CD4-positive, alpha-beta memory T cell (primary cell): ENCODE results near the gene HMGCS2. TPM values are rescaled to one million over a fixed set of nuclear protein-coding genes. Genes with fewer than 3 reads are reported as not detected.
"Not testable (repeated sequence)": the region's sequence is repeated elsewhere in the genome, so short reads cannot be mapped to it uniquely, and the experiment has no call there.

ENCODE experiments used
- CTCF ChIA-PET: fragments of 350-600 bp; sonication (Branson Sonifier 250); formaldehyde crosslinking; loops from one replicate; lab custom pipeline; 2021; ENCODE audit warnings: inconsistent platforms; ENCODE audit not compliant: partially characterized antibody; lab: Charles Lee
- POLR2A ChIA-PET: fragments of 350-600 bp; sonication (Branson Sonifier 250); formaldehyde crosslinking; loops from one replicate; lab custom pipeline; 2021; ENCODE audit not compliant: partially characterized antibody; lab: Charles Lee
- DNase-seq, 5 donors: peaks; one replicate each; pipeline versions ENCODE4 v3.0.0 to v3.0.0-alpha.2; 2020 to 2022; ENCODE audit warnings: mixed read lengths in 1 of 5
- H3K27ac ChIP-seq: one replicate; pipeline ENCODE4 v1.7.0; 2013; ENCODE audit warnings: low read depth, low read length
- H3K27me3 ChIP-seq: 2 replicates; pipeline ENCODE4 v1.7.0; 2013; ENCODE audit warnings: mild to moderate bottlenecking, low read length, moderate library complexity; ENCODE audit not compliant: insufficient read depth
- H3K36me3 ChIP-seq: 2 replicates; pipeline ENCODE4 v1.7.0; 2013; ENCODE audit warnings: mild to moderate bottlenecking, low read length, moderate library complexity; ENCODE audit not compliant: insufficient read depth
- H3K4me1 ChIP-seq: 2 replicates; pipeline ENCODE4 v1.7.0; 2013; ENCODE audit warnings: mild to moderate bottlenecking, low read length, moderate library complexity; ENCODE audit not compliant: insufficient read depth
- H3K4me3 ChIP-seq, 2 donors: one replicate each; pipeline ENCODE4 v1.7.0; 2013; ENCODE audit warnings: low read length in 2 of 2, mild to moderate bottlenecking in 1 of 2
- H3K9me3 ChIP-seq, 2 donors: one replicate each; pipeline ENCODE4 v1.7.0; 2013; ENCODE audit warnings: low read length in 2 of 2, control low read depth in 1 of 2; ENCODE audit not compliant: control insufficient read depth in 1 of 2
- H3K27ac Mint-ChIP-seq, 7 donors: one replicate each; pipeline ENCODE4 v1.8.0; 2020 to 2021; ENCODE audit warnings: mixed read lengths in 7 of 7, mild to moderate bottlenecking in 6 of 7, inconsistent platforms in 3 of 7, moderate library complexity in 3 of 7
- H3K27me3 Mint-ChIP-seq, 2 donors: one replicate each; pipeline ENCODE4 v1.8.0; 2020 to 2021; ENCODE audit warnings: mixed read lengths in 2 of 2
- H3K36me3 Mint-ChIP-seq, 2 donors: one replicate each; pipeline ENCODE4 v1.8.0; 2020 to 2021; ENCODE audit warnings: mixed read lengths in 2 of 2, inconsistent platforms in 1 of 2, mild to moderate bottlenecking in 1 of 2
- H3K4me1 Mint-ChIP-seq, 4 donors: one replicate each; pipeline ENCODE4 v1.8.0; 2020 to 2021; ENCODE audit warnings: mixed read lengths in 4 of 4, mild to moderate bottlenecking in 1 of 4
- H3K4me3 Mint-ChIP-seq, 8 donors: one replicate each; pipeline ENCODE4 v1.8.0; 2020 to 2021; ENCODE audit warnings: mixed read lengths in 8 of 8, mild to moderate bottlenecking in 7 of 8, moderate library complexity in 6 of 8, inconsistent platforms in 3 of 8
- H3K9me3 Mint-ChIP-seq, 8 donors: one replicate each; pipeline ENCODE4 v1.8.0; 2020 to 2021; ENCODE audit warnings: mixed read lengths in 8 of 8, mild to moderate bottlenecking in 5 of 8, inconsistent platforms in 3 of 8, moderate library complexity in 1 of 8
- intact Hi-C: fragments of 100-400 bp; cut with micrococcal nuclease; formaldehyde crosslinking; loops from one replicate; pipeline ENCODE4 v1.15.1; 2023
- polyA plus RNA-seq, 2 donors: library from polyadenylated mRNA; unstranded; fragments of 300-500 nt; fragmentation: Illumina TruSeq; gene quantifications; one replicate each; pipeline ENCODE4 v1.2.3, GENCODE V29; 2021
- total RNA-seq, 2 experiments: library from RNA; stranded (reverse); gene quantifications; one replicate each; pipeline ENCODE4 v1.2.3, GENCODE V29; 2021

The HMGCS2 gene
- total and polyA plus RNA-seq, 4 experiments from 2014 or later = not detected

DNA sequence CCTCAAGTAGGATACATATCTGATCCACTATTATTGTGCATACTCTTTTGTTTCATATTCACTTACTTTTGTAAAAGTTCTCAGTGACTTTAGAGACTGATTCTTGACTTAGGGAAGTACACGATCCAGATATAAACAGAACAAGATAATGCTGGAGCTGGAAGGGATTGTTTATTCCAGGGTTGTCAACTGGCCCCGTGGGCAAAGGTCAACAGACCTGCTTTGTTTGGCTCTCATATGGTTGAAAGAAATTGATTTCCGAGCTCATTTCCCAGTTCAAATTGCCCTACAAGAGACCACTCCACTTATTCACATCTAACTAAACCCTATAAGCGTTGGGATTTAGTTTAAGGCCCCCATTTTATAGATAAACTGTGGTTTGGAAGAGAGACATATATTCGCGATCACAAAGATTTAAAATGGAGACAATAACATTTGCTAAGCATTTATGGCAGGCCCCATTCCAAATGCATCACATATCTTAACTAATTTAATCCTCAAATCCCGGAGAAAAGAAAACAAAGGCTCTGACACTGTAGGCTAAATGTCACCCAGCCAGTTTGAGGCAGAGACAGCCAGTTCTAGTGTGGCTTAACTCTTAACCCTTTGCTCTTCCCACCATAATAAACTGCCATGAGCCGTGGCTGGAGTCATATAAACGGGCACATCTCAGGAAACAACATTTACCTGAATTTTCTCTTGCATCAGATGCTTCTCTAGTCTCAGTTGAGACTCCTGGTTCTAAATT lies 21.9 kb upstream of the HMGCS2 start:
- Histone ChIP-seq H3K36me3 (no peaks in the 10 kb centered on the region), H3K4me1 (no peaks in the 10 kb centered on the region), H3K27me3 (no peaks in the 10 kb centered on the region), H3K9me3 (no peaks in the 10 kb centered on the region), H3K4me3 (no peak overlapping the region), H3K27ac (no peak overlapping the region)
- DNase-seq = no peak
- Mint-ChIP-seq H3K9me3 (no peaks in the 10 kb centered on the region), H3K27me3 (peaks cover 3 to 6% of the 10 kb centered on the region in 2 donors), H3K36me3 (no peaks in the 10 kb centered on the region), H3K4me1 (no peaks in the 10 kb centered on the region), H3K27ac (no peak overlapping the region), H3K4me3 (no peak overlapping the region)
- POLR2A ChIA-PET = no interaction called here
- intact Hi-C loops = no loop called here
- CTCF ChIA-PET = no interaction called here

DNA sequence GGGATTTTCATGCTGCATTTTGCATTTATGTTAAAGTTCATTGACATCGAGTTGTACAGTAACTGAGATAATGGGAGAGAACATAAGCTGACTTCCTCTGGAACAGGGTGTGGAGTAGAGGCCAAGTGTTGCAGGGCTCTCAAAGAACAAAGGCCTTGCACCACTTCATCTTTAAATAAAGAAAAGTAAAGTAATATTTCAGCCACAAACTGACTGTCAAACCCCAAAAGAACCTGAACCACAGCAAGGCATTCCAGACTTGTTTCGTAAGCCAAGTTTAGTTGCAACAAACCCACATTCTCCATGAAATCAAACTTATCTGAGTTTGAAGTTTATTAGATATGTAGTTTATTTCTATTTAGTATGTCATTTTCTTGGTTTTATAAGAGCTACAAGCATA lies 19.1 kb upstream of the HMGCS2 start:
- Mint-ChIP-seq H3K27ac (no peak overlapping the region), H3K4me3 (no peak overlapping the region), H3K4me1 (no peaks in the 10 kb centered on the region), H3K36me3 (no peaks in the 10 kb centered on the region), H3K9me3 (no peaks in the 10 kb centered on the region), H3K27me3 (peaks cover 2 to 6% of the 10 kb centered on the region in 2 donors)
- H3K27me3 ChIP-seq = no peaks in the 10 kb centered on the region
- H3K9me3 ChIP-seq = no peaks in the 10 kb centered on the region
- ChIA-PET CTCF (no interaction called here), POLR2A (no interaction called here)
- H3K27ac ChIP-seq = no peak overlapping the region
- no peak for DNase-seq
- H3K36me3 ChIP-seq = no peaks in the 10 kb centered on the region
- no peaks in the 10 kb centered on the region for H3K4me1 ChIP-seq
- intact Hi-C loops = no loop called here
- H3K4me3 ChIP-seq = no peak overlapping the region

DNA sequence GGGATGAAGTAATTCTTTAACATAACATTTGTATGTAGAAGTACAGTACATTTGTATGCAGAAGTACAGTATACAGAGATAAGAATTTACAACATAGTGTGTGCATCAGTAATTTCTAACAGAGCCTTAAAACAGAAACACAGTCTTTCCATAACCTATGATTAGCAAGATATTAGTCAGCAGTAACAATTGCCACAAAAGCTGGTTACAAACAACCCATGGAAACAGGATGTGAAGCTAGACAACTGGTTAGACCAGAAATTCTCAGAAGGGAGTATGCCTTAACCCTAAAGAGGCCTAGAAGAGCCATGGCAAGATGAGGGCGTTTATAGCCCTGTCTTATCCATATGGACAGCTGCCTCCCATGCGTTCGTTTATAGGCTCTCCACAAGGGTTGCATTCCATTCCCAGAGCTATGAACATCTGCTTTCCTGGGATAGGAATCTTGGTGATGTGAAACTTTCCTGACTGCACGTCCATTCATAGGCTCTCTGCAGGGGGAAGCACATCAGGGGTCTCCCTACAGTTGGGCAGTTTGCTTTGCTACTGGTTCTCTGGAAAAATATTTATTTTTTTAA lies 17.9 kb upstream of the HMGCS2 start:
- H3K4me3 ChIP-seq, intact Hi-C loops, H3K27me3 ChIP-seq, H3K4me1 ChIP-seq, H3K4me1 Mint-ChIP-seq, H3K36me3 ChIP-seq, H3K4me3 Mint-ChIP-seq, H3K27ac ChIP-seq, H3K27me3 Mint-ChIP-seq, H3K9me3 Mint-ChIP-seq, H3K9me3 ChIP-seq, H3K36me3 Mint-ChIP-seq, DNase-seq, H3K27ac Mint-ChIP-seq, CTCF ChIA-PET, POLR2A ChIA-PET: not testable (repeated sequence)

DNA sequence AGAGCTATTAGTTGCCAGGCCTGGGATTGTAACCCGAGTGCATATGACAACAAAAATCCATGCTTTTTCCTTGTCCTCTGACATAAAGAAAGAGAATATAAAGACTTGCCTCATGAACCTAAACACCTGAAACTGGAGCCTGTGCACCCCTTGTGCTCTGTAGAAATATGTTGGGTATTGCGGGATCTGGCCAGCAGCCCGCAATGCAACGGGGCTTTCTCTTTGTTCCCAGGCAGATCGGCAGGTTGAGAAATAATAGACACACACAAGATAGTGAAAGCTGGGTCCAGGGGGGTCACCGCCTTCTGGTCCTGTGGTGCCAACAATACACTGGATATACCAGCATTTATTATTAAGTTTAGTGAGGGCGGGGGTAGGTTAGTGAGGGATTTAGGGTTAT lies 17.3 kb upstream of the HMGCS2 start:
- H3K27ac ChIP-seq, H3K36me3 Mint-ChIP-seq, intact Hi-C loops, H3K9me3 ChIP-seq, H3K4me1 ChIP-seq, H3K36me3 ChIP-seq, H3K4me3 Mint-ChIP-seq, H3K27me3 Mint-ChIP-seq, H3K4me3 ChIP-seq, CTCF ChIA-PET, H3K27ac Mint-ChIP-seq, H3K4me1 Mint-ChIP-seq, DNase-seq, H3K27me3 ChIP-seq, POLR2A ChIA-PET, H3K9me3 Mint-ChIP-seq: not testable (repeated sequence)

DNA sequence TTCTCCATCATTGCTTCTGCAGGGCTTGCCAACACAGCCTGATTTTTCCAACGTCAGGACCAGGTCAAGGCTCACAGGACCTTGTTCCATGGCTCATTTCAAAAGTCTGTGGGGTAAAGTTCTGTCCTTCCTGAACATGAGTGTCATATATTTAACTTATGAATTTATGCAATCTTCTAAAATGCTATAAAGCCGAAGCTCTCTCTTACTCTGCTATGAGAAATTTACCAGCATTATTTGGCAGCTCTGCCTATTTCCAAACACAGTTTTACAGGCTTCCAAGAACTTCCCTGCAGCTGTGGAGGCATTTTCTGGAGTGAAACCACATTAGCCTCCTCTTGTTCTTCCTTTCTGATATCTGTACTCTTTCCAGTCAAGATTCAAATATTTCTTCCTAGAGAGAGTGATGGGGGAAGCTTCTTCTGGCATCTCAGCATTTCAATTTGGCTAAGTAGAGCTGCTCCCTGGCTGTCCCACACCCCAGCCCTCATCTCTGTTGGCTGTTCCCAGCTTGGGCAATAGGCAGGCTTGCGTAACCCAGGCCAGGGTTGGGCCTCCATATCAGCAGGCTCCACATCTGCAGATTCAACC lies 15.6 kb upstream of the HMGCS2 start:
- H3K36me3 Mint-ChIP-seq = no peaks in the 10 kb centered on the region
- H3K4me3 ChIP-seq = no peak overlapping the region
- ChIA-PET CTCF (interaction anchor here (1.6 kb wide), 1 partner anchor 25 kb away, joined by 4 read pairs; no protein-coding TSS in a partner anchor), POLR2A (no interaction called here)
- no peaks in the 10 kb centered on the region for H3K9me3 ChIP-seq
- no peaks in the 10 kb centered on the region for H3K36me3 ChIP-seq
- H3K4me1 ChIP-seq = no peaks in the 10 kb centered on the region
- H3K27me3 Mint-ChIP-seq = peaks cover 2 to 8% of the 10 kb centered on the region in 2 donors
- no peaks in the 10 kb centered on the region for H3K27me3 ChIP-seq
- no peaks in the 10 kb centered on the region for H3K9me3 Mint-ChIP-seq
- intact Hi-C loops = no loop called here
- H3K4me3 Mint-ChIP-seq = no peak overlapping the region
- DNase-seq = no peak
- no peak overlapping the region for H3K27ac ChIP-seq
- no peaks in the 10 kb centered on the region for H3K4me1 Mint-ChIP-seq
- no peak overlapping the region for H3K27ac Mint-ChIP-seq

DNA sequence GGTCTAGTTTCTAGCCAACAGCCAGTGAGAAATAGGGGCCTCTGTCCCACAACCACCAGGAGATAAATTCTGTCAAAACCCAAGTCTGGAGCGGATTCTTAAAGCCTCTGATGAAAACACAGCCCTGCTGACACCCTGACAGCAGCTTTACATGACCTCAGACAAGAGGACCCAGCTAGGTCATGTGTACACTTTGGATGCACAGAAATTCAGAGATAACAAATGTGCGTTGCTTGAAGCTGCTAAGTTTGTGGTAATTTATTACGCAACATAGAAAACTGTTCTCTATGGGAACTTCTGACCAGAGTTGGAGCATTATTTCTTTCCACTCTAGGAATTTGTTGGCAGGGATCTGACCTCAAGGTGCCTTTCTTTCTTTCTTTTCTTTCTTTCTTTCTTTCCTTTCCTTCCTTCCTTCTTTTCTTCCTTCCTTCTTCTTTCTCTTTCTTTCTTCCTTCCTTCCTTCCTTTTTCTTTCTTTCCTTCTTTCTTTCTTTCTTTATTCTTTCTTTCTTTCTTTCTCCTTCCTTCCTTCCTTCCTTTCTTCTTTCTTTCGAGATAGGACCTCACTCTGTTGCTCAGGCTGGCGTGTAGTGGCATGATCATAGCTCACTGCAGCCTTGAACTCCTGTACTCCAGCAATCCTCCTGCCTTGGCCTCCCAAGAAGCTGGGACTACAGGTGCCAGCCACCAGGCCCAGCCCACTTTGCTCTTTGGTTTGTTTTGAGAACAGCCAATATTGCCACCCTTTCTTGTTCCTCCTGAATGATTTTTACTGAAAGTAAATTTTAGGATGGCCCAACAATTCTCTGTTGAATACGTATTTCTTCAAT lies 14.9 kb upstream of the HMGCS2 start:
- intact Hi-C loops = no loop called here
- no peaks in the 10 kb centered on the region for H3K4me1 ChIP-seq
- H3K27ac ChIP-seq = no peak overlapping the region
- no peaks in the 10 kb centered on the region for H3K27me3 ChIP-seq
- DNase-seq = no peak
- peaks cover 2 to 7% of the 10 kb centered on the region in 2 donors for H3K27me3 Mint-ChIP-seq
- POLR2A ChIA-PET = no interaction called here
- CTCF ChIA-PET = interaction anchor here (1.6 kb wide), 1 partner anchor 26 kb away, joined by 4 read pairs; no protein-coding TSS in a partner anchor
- H3K4me3 Mint-ChIP-seq = no peak overlapping the region
- no peak overlapping the region for H3K4me3 ChIP-seq
- no peaks in the 10 kb centered on the region for H3K36me3 Mint-ChIP-seq
- no peaks in the 10 kb centered on the region for H3K36me3 ChIP-seq
- H3K4me1 Mint-ChIP-seq = no peaks in the 10 kb centered on the region
- no peaks in the 10 kb centered on the region for H3K9me3 ChIP-seq
- H3K9me3 Mint-ChIP-seq = no peaks in the 10 kb centered on the region
- H3K27ac Mint-ChIP-seq = no peak overlapping the region

DNA sequence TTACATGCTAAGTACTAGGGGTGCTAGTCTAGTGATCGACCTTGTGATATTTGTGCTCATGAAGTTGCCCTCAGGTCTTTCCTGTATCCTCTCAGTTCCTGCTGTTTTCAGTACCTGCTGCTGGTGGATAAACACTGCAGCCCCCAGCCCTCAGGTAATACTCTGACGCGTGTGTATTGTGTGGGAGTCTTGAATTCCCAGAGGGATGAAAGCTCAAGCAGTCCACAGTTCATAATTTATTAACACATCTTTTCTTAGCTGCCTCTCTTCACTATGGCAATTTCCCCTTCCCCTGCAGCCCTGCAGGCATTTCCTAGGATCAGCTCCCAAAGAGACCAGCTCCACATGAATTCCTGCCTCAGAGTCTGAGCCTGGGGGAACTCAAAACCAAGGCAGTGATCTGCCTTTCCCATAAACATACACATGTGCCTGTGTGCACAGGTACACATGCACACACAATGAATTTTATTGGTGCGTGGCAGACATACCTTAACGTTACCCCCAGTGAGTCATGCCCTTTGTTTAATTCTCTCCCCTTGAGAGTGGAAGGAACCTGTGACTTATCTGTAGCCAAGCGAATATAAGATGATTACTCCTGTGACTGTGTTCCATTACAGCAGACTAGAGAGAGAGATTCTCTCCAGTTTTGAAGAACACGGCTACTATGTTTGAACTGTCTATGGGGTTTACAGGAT lies 14.1 kb upstream of the HMGCS2 start:
- no peaks in the 10 kb centered on the region for H3K36me3 Mint-ChIP-seq
- ChIA-PET POLR2A (no interaction called here), CTCF (no interaction called here)
- no peak overlapping the region for H3K27ac Mint-ChIP-seq
- Histone ChIP-seq H3K27ac (no peak overlapping the region), H3K27me3 (no peaks in the 10 kb centered on the region), H3K4me1 (no peaks in the 10 kb centered on the region), H3K9me3 (no peaks in the 10 kb centered on the region), H3K36me3 (no peaks in the 10 kb centered on the region), H3K4me3 (no peak overlapping the region)
- H3K9me3 Mint-ChIP-seq = no peaks in the 10 kb centered on the region
- no peak overlapping the region for H3K4me3 Mint-ChIP-seq
- peaks cover 2 to 7% of the 10 kb centered on the region in 2 donors for H3K27me3 Mint-ChIP-seq
- DNase-seq = no peak
- H3K4me1 Mint-ChIP-seq = no peaks in the 10 kb centered on the region
- intact Hi-C loops = no loop called here
